RWPE2 (cell line): ENCODE results near the gene PRRX1.

Experiments used
- ATAC-seq: fragments of 200-7000 bp; cut with Tn5 transposase; 3 replicates; pipeline ENCODE4 v1.9.1; 2021; ENCODE audit warnings: low read depth
- DNase-seq: peaks from one replicate; pipeline ENCODE4 v3.0.0-alpha.2; 2020; ENCODE audit warnings: low spot score
- H3K27ac ChIP-seq: fragments of 450-650 bp; 2 replicates; pipeline ENCODE4 v1.5.1; 2017; ENCODE audit warnings: mild to moderate bottlenecking; ENCODE audit not compliant: poor library complexity, severe bottlenecking
- H3K27me3 ChIP-seq: fragments of 250-450 bp; sonication (Bioruptor Pico); 2 replicates; pipeline ENCODE4 v1.5.1; 2021; ENCODE audit warnings: mild to moderate bottlenecking, moderate library complexity; ENCODE audit not compliant: insufficient read depth, poor library complexity, severe bottlenecking
- H3K36me3 ChIP-seq: fragments of 250-450 bp; sonication (Bioruptor Pico); 2 replicates; pipeline ENCODE4 v1.5.1; 2020; ENCODE audit warnings: low read depth, mild to moderate bottlenecking, moderate library complexity
- H3K4me1 ChIP-seq: fragments of 250-450 bp; sonication (Bioruptor Pico); 2 replicates; pipeline ENCODE4 v1.5.1; 2021; ENCODE audit warnings: mild to moderate bottlenecking, moderate library complexity; ENCODE audit not compliant: insufficient read depth, poor library complexity, severe bottlenecking
- H3K4me3 ChIP-seq: fragments of 250-450 bp; sonication (Bioruptor Pico); 2 replicates; pipeline ENCODE4 v1.5.1; 2021; ENCODE audit warnings: mild to moderate bottlenecking, moderate library complexity; ENCODE audit not compliant: severe bottlenecking
- H3K9me3 ChIP-seq: fragments of 250-450 bp; sonication (Bioruptor Pico); 2 replicates; pipeline ENCODE4 v1.5.1; 2021; ENCODE audit warnings: mild to moderate bottlenecking, moderate library complexity; ENCODE audit not compliant: severe bottlenecking
- TF ChIP-seq, protein P1 (sequence below): fragments of 450-650 bp; IDR thresholded peaks from one replicate; pipeline ENCODE4 v1.5.1; 2017; ENCODE audit warnings: mild to moderate bottlenecking, moderate library complexity; ENCODE audit not compliant: poor library complexity, severe bottlenecking

PRRX1 gene

DNA sequence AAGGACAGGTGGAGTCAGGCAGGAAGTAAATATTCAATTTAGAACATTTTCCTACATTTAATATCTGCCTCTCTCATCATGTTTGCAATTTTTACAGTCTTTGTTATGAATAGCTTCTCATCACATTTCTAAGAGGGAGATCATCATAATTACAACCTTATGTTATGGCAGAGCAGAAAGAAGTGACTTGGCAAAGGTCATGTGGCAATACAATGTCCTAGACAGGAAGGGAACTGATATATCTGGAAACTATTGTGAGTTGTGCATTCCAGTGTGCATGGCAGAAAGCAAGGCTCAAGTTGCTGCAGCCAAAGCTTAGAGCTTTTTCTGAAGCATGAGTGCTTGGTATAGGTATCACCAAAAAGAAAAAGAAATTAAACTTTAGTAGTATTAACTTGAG, 43.8 kb upstream of the PRRX1 start:
- DNase-seq = no peak
- TF ChIP-seq, protein P1, sequence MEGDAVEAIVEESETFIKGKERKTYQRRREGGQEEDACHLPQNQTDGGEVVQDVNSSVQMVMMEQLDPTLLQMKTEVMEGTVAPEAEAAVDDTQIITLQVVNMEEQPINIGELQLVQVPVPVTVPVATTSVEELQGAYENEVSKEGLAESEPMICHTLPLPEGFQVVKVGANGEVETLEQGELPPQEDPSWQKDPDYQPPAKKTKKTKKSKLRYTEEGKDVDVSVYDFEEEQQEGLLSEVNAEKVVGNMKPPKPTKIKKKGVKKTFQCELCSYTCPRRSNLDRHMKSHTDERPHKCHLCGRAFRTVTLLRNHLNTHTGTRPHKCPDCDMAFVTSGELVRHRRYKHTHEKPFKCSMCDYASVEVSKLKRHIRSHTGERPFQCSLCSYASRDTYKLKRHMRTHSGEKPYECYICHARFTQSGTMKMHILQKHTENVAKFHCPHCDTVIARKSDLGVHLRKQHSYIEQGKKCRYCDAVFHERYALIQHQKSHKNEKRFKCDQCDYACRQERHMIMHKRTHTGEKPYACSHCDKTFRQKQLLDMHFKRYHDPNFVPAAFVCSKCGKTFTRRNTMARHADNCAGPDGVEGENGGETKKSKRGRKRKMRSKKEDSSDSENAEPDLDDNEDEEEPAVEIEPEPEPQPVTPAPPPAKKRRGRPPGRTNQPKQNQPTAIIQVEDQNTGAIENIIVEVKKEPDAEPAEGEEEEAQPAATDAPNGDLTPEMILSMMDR = no peak
- H3K9me3 ChIP-seq = peaks cover 2% of the 10 kb centered on the region

DNA sequence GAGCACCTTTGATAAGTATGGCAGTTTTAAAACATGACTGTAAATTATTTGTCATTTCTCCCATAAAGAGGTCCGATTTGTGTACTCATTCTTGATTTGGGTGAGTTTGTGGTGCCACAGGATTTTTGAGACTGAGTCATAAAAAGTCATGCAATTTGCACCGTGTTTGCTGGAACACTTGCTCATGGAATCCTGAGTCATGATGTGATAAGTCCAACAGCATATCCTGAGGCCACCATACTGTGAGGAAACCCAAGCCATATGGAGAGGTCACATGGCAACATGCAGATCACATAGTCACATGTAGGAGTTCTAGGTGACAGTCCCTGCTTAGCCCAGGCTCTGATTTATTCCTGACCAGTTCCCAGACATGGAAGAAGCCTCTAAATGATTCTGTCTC, 40.8 kb upstream of the PRRX1 start:
- no peak overlapping the region for H3K27ac ChIP-seq
- TF ChIP-seq, protein P1 = no peak
- H3K36me3 ChIP-seq = no peaks in the 10 kb centered on the region
- H3K4me1 ChIP-seq = no peaks in the 10 kb centered on the region
- DNase-seq = no peak
- H3K4me3 ChIP-seq = no peak overlapping the region
- H3K27me3 ChIP-seq = no peaks in the 10 kb centered on the region
- ATAC-seq = peak; percentile 64; the same call in 2 of the 3 replicates
- H3K9me3 ChIP-seq = peaks cover 2% of the 10 kb centered on the region

More for the DNA sequence above, 43.8 kb upstream of the PRRX1 start:
- H3K27me3 ChIP-seq = no peaks in the 10 kb centered on the region
- H3K36me3 ChIP-seq = no peaks in the 10 kb centered on the region
- no peak overlapping the region for H3K27ac ChIP-seq
- no peak overlapping the region for H3K4me3 ChIP-seq
- H3K4me1 ChIP-seq = no peaks in the 10 kb centered on the region
- no peak for ATAC-seq

DNA sequence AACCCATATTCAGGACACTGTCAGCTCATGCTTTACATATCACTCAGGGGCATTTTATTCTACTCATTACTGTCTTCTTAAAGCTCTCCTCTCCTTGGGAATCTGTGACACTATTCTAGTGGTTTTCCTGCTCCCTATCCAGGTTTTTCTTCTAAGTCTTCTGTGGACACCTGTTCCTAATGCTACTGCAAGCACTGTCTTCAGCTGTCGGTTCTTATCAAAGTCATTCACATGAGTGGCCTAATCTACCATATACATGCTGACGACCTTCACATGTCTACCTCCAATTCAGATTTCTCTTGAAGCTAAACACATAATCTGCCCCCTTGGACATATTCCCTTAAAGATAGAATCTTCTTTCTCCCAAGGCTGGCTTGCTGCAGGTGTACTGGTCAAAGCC, 39.8 kb upstream of the PRRX1 start:
- TF ChIP-seq, protein P1 = no peak
- no peak for ATAC-seq
- H3K27me3 ChIP-seq = no peaks in the 10 kb centered on the region
- peaks cover 2% of the 10 kb centered on the region for H3K9me3 ChIP-seq
- H3K4me3 ChIP-seq = no peak overlapping the region
- no peak overlapping the region for H3K27ac ChIP-seq
- no peaks in the 10 kb centered on the region for H3K4me1 ChIP-seq
- H3K36me3 ChIP-seq = no peaks in the 10 kb centered on the region
- DNase-seq = no peak

DNA sequence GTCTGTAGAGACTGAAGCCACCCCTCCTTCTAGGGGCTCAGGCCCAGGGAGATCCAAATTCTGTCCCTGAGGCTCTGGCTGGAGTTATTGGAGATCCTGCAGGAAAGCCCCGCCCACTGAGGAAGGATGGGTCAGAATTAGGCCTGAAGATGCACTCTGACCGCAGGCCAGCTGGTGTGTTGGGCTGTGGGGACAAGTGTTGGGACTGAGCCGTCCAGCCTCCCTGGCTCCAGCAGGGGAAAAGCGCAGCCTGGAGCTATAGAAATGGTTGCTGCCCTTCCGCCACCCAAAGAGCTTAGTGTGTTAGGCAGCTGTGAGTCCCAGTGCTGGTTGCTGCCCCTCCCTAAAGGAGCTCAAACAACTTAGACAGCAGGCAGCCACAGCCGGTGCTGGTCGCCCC, 33.0 kb upstream of the PRRX1 start:
- ATAC-seq (no peak), DNase-seq (no peak)
- Histone ChIP-seq H3K4me1 (no peaks in the 10 kb centered on the region), H3K36me3 (no peaks in the 10 kb centered on the region), H3K9me3 (no peaks in the 10 kb centered on the region), H3K27me3 (no peaks in the 10 kb centered on the region), H3K27ac (no peak overlapping the region), H3K4me3 (no peak overlapping the region)
- TF ChIP-seq, protein P1 = no peak

DNA sequence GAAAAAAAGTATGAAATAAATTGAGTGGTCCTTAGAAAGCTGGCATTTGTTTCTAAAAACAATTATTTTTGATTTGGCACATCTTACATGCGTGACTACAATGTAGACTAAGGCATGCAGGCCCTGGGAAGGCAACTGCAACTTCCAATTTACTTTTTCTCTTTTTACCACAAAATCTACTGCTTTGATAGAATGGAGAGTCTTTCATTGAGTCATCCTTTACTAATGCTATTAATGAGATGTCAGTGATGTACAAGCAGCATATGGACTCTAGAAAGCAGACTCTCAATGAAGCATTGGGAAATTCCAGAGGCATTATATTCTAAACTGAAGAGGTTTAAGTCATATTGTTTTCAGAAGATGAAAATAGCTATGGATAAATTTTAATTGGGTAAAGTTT, 29.6 kb upstream of the PRRX1 start:
- TF ChIP-seq, protein P1 = no peak
- no peaks in the 10 kb centered on the region for H3K9me3 ChIP-seq
- no peaks in the 10 kb centered on the region for H3K27me3 ChIP-seq
- no peak overlapping the region for H3K27ac ChIP-seq
- ATAC-seq (no peak), DNase-seq (no peak)
- H3K4me3 ChIP-seq = no peak overlapping the region
- no peaks in the 10 kb centered on the region for H3K4me1 ChIP-seq
- H3K36me3 ChIP-seq = no peaks in the 10 kb centered on the region
